Loucy (cell line): Measurements from ENCODE around the gene ETFA.

Experiments used
- H2AFZ ChIP-seq: fragments of 200-600 bp; sonication (generic); 2 replicates; pipeline ENCODE4 v1.6.0; 2016; ENCODE audit warnings: antibody characterized with exemption, mild to moderate bottlenecking, low read length, moderate library complexity
- H3F3A ChIP-seq: fragments of 200-600 bp; 2 replicates; pipeline ENCODE4 v1.6.0; 2016; ENCODE audit warnings: antibody characterized with exemption, low read depth, mild to moderate bottlenecking
- H3K27me3 ChIP-seq: fragments of 200-600 bp; sonication (generic); 2 replicates; pipeline ENCODE4 v1.6.1; 2014; ENCODE audit warnings: low read length, mild to moderate bottlenecking; ENCODE audit not compliant: insufficient read depth, poor library complexity, severe bottlenecking
- H3K36me3 ChIP-seq: fragments of 200-600 bp; sonication (generic); 2 replicates; pipeline ENCODE4 v1.6.1; 2016; ENCODE audit warnings: low read length; ENCODE audit not compliant: insufficient read depth
- H3K4me1 ChIP-seq: fragments of 200-600 bp; sonication (generic); 2 replicates; pipeline ENCODE4 v1.5.1; 2014; ENCODE audit warnings: low read length, mild to moderate bottlenecking; ENCODE audit not compliant: insufficient read depth, poor library complexity, severe bottlenecking
- H3K4me2 ChIP-seq: fragments of 200-600 bp; sonication (generic); 2 replicates; pipeline ENCODE4 v1.6.0; 2014; ENCODE audit warnings: antibody characterized with exemption, low read length, low read depth, mild to moderate bottlenecking; ENCODE audit not compliant: poor library complexity, severe bottlenecking
- H3K4me3 ChIP-seq: fragments of 200-600 bp; sonication (generic); 2 replicates; pipeline ENCODE4 v1.5.1; 2014; ENCODE audit warnings: low read length, mild to moderate bottlenecking, mixed read lengths; ENCODE audit not compliant: poor library complexity, severe bottlenecking
- H3K79me2 ChIP-seq: fragments of 200-600 bp; sonication (generic); 2 replicates; pipeline ENCODE4 v1.6.1; 2014; ENCODE audit warnings: low read length; ENCODE audit not compliant: insufficient read depth
- H3K9ac ChIP-seq: fragments of 200-600 bp; sonication (generic); 2 replicates; pipeline ENCODE4 v1.6.0; 2014; ENCODE audit warnings: mild to moderate bottlenecking, low read depth, low read length, moderate library complexity; ENCODE audit not compliant: poor library complexity, severe bottlenecking
- H3K9me2 ChIP-seq: fragments of 200-600 bp; sonication (generic); replicated peaks from 2 replicates; pipeline ENCODE4 v1.6.1; 2016; ENCODE audit warnings: low read depth, low read length, mixed read lengths
- H3K9me3 ChIP-seq: fragments of 200-600 bp; sonication (generic); 2 replicates; pipeline ENCODE4 v1.6.1; 2014; ENCODE audit warnings: mild to moderate bottlenecking, antibody characterized with exemption, low read length, low read depth; ENCODE audit not compliant: insufficient read depth
- H4K20me1 ChIP-seq: fragments of 200-600 bp; sonication (generic); 2 replicates; pipeline ENCODE4 v1.6.0; 2014; ENCODE audit warnings: antibody characterized with exemption, low read length, mild to moderate bottlenecking; ENCODE audit not compliant: insufficient read depth, poor library complexity, severe bottlenecking
- CTCF ChIP-seq: fragments of 200-600 bp; sonication (generic); conservative IDR thresholded peaks from 2 replicates; pipeline ENCODE4 v1.5.1; 2014; ENCODE audit warnings: mild to moderate bottlenecking, antibody characterized with exemption, low read length
- EZH2phosphoT487 ChIP-seq: fragments of 200-600 bp; IDR thresholded peaks from 2 replicates; pipeline ENCODE4 v1.6.1; 2018; ENCODE audit warnings: antibody characterized with exemption, mild to moderate bottlenecking, moderate library complexity, borderline replicate concordance

Gene ETFA

GRCh38 chr15:76204109-76204845 is 107.0 kb downstream of the ETFA start:
- Histone ChIP-seq H4K20me1 (no peaks in the 10 kb centered on the region), H3K27me3 (no peaks in the 10 kb centered on the region), H3K79me2 (no peaks in the 10 kb centered on the region), H3K4me3 (no peak overlapping the region), H3K9me2 (no peaks in the 10 kb centered on the region), H3K9ac (no peak overlapping the region), H3K36me3 (peaks cover 6% of the 10 kb centered on the region; the same call in 1 of the 2 replicates), H2AFZ (no peak overlapping the region), H3K4me1 (no peaks in the 10 kb centered on the region), H3K4me2 (no peak overlapping the region), H3F3A (no peaks in the 10 kb centered on the region), H3K9me3 (no peaks in the 10 kb centered on the region)
- TF ChIP-seq CTCF = no peak
- no peak for TF ChIP-seq EZH2phosphoT487

- Histone ChIP-seq H3K4me1 (no peaks in the 10 kb centered on the region), H4K20me1 (no peaks in the 10 kb centered on the region), H3K4me3 (no peak overlapping the region), H2AFZ (no peak overlapping the region), H3K9ac (no peak overlapping the region), H3F3A (no peaks in the 10 kb centered on the region), H3K9me2 (no peaks in the 10 kb centered on the region), H3K79me2 (no peaks in the 10 kb centered on the region), H3K36me3 (peaks cover 6% of the 10 kb centered on the region; the same call in 1 of the 2 replicates), H3K27me3 (no peaks in the 10 kb centered on the region), H3K9me3 (no peaks in the 10 kb centered on the region), H3K4me2 (no peak overlapping the region)
- TF ChIP-seq CTCF (no peak), EZH2phosphoT487 (no peak)
These were observed 107.7 kb downstream of the ETFA start for GRCh38 chr15:76203346-76204108.

- Histone ChIP-seq H3F3A (no peaks in the 10 kb centered on the region), H3K4me2 (no peak overlapping the region), H3K9me2 (no peaks in the 10 kb centered on the region), H4K20me1 (no peaks in the 10 kb centered on the region), H2AFZ (no peak overlapping the region), H3K27me3 (no peaks in the 10 kb centered on the region), H3K79me2 (no peaks in the 10 kb centered on the region), H3K9me3 (no peaks in the 10 kb centered on the region), H3K36me3 (peaks cover 4% of the 10 kb centered on the region; the same call in 1 of the 2 replicates), H3K4me1 (peaks cover 14% of the 10 kb centered on the region), H3K4me3 (no peak overlapping the region), H3K9ac (no peak overlapping the region)
- no peak for TF ChIP-seq EZH2phosphoT487
- TF ChIP-seq CTCF = no peak
These were observed 109.6 kb downstream of the ETFA start for GRCh38 chr15:76201536-76202255.
